Middle frontal gyrus (tissue), 1 donor: Measurements from ENCODE around the gene FDXACB1.

Experiments used
- DNase-seq: peaks from one replicate; pipeline ENCODE4 v3.0.0-alpha.2; 2015; ENCODE audit warnings: low spot score; ENCODE audit errors: extremely low spot score

Gene FDXACB1

DNA sequence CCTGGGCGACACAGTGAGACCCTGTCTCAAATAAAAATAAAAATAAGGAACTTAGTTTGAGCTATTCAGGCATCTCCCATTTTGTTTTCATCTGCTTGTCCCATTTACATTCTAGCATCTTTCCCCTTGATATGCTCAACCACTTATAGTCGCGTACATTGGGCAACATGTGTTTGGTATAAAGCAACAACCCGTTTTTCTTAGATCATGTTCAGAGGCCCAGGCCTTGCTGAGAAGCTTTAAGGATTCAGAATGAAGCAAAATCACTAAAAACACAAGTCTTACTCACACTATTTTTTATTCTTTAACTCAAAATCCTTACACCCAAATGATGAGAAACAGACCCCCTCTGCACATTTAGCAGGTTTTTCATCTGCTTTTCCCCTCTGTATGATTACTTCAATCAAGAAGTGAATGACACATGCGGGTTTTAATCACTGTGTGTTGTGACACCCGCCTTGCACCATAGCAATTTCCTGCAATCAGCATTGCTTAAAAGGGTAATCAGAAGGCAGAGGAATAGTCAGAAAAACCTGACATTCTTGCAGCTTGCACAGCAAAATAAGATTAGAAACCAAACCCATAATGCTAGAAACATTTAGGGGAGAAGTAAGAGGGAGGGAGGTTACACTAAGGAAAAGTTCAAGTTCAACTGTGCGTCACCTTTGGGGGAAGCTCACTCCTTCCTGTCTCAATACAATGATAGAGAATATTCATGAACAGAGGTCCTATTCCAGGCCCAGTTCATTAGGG is 33.5 kb downstream of the FDXACB1 start:
- DNase-seq, result no peak

DNA sequence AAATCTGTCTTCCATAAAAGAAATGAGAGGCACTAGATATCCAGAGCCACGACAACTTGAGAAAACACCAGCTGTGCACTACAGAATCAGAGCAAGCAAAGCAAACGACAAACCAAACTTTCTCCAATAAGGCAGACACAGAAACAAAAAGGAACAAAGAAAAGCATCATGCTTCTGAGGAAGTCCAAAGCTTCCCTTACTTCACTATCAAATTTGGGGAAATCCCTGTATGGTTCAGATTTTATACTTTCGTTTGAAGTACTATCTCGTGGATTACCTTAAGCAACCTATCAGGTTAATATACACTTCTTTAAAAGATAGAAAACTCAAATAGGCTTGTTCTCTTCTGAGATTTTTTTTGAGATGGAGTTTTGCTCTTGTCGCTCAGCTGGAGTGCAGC is 35.3 kb downstream of the FDXACB1 start:
- DNase-seq, result no peak

DNA sequence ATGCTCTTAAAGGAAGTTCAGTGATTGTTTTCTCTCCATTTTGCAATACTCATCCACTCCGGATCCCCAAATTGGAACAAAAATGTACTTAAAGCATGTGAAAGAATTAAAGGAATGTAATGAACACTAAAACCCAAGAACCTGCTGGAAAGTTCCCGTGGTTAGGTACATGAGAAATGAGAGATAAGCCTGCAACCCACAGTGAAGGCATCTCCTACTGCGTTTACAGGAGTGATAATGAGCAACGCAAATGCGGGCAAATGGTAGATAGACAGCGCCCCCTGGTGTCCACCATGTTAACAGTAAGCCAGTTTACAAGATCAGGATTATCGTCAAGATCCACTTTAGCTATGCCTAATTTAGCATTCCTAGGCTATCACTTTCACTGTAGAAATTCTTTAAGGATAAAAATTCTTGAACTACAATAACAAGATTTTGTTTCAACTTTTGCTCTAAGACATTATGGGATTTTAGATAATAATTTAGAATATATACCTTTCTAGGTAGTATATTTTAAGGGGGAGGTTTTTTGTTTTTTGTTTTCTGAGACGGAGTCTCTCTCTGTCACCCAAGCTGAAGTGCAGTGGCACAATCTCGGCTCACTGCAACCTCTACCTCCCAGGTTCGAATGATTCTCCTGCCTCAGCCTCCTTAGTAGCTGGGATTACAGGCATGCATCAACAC is 37.5 kb downstream of the FDXACB1 start:
- DNase-seq, result peak; percentile 81

DNA sequence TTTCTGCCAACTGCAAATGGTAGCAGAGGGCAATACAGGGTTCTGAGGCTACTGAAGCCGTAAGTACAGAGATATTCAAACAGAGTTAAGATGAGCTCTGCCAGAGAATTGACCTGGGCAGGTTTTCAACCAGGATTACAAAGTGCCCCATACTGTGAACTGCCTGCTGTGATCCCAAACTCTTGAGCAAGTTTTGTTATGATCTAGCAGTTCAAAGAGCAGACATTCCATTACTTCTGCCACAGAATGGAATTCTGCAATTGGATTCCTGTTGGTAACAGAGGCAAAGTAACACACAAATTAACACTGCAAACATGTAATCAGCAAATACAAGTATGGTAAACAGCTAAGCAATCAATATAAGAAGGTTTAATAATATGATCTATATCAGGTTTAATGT is 38.8 kb downstream of the FDXACB1 start:
- no peak for DNase-seq

DNA sequence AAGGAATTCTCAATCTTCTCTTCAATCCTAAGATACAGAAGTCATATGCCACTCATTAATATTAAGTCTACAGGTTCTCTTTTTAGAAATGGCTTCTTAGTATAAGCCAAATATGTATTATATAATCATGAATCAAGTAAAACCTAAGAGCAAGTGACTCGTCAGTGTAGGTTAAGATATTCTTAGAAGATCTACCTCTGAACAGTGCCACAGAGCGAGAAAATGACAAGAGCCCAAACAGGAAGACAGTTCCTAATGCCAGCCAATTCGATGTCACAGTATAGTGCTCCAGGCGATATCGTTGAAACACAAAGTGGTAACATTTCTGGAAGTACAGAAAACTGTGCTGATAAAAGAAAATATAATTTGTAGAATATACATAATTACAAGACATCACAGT is 40.9 kb downstream of the FDXACB1 start:
- no peak for DNase-seq

DNA sequence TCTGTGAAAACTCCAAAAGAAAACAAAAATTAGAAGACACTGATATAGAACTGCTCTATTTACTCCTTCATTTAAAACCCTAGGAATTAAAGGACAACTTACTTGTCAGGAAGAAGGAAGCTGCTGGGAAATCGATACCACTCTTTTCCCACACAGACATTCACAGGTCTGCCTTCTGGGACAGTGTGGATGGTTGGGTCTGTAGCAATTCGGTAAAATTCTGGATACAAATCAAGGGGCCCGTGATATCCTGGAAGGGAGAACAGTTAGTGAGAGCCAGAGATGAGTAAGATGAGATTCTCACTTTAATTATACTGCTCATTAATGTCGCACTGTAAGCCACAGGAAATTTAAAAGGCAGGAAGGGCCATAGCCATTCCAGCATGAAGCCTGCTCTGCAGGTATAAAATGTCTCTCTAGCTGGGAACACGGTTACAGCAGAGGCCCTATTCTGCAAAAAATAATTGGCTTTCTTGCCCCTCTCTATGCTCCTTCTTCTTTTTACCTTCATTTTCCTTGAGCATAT is 41.5 kb downstream of the FDXACB1 start:
- DNase-seq, result no peak

DNA sequence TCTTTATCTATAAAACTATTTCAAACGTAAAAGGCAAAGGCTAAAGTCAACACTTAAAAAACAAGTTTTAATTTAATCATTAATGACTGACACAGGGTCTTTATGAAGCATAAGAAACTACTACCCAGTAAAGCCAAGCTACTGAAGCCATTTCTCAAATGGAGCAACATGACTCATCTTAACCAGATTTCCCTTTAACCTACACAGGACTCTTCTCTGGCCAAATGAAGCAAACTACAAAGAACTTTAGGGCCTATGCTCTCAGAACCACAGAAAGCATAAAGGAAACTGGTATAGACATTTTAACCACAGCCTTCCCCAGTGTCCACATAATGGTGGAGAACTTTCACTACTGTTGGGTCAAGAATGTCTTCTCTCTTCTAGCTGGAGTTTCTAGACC is 42.2 kb downstream of the FDXACB1 start:
- no peak for DNase-seq

DNA sequence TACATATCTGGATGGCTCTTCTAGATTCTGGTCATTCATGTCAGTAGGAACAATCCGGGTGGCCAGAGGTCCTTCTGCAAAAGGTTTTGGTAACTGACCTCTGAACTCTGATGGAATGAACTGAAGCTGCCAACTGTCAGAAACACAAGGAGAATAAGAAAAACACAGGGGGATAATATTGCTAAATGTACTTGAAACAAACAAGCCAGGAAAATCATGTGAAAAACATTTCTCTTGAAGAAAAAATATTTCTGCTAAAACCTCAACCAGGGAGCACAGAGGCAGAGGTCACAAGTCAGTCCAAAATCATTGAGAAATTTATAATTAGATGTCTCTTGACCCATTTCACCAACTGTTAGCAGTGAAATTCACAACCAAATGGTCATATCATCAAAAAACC is 42.8 kb downstream of the FDXACB1 start:
- DNase-seq, result no peak

DNA sequence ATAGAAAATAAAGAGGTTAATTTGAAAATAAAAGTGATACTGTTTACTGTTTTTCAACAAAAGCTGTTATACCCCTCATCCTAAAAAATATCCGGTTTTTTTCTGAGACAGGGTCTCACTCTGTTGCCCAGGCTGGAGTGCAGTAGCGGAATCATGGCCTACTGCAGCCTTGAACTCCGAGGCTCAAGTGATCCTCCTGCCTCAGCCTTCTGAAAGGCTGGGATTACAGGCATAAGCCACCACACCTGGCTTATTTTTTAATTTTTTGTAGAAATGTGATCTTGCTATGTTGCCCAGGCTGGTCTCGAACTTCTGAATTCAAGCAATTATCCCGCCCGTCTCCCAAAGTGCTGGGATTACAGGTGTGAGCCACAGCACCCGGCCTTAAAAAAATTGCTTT is 43.3 kb downstream of the FDXACB1 start:
- no peak for DNase-seq

DNA sequence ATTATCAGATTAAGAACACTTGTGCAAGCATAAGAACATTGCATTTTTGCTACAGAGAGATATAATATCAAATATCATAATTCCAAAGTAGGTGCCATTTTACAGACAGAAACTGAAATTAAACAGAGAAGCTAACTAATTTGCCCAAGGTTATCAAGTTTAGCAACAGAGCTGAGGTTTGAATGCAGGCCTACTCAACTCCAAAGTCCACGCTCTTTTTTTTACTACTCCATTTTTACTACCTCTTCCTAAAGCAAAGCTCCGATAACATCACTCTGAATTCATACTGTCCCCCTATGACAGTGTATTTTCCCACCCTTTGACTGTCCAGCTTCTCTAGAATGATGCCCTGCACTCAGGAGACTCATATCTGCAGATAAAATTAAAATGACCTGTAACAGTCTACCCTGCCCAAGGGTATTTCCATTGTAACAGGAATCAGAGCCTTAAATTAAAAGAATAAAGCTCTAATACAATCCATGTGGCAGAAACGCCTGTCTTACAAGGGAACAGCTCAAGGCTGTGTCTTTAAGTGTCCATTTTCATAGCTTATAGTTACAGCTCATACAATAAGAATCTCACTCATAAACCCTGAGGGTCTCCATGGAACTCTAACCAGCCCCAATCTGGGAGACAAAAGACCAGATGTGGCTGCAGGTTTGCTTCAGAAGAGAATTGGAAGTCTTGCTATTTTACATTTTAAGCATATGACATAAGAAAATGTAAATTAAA is 44.4 kb downstream of the FDXACB1 start:
- no peak for DNase-seq

DNA sequence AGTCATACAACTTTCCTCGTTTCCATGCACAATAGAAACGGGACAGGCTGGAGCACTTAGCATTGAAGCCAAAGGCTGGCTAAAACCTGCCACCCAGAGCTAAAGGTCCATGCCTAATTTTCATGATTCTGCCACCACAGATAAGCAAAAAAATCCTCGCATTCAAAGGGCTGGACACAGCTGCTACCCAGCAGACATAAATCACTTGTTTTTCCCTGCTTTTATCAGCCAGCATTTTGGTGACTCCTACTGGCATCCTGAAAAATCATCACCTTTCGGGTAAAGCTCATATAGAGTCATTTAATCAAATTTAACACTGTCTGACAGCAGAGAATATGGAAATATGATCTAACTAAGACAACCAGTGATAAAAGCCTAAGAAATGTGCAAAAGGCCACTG is 45.4 kb downstream of the FDXACB1 start:
- no peak for DNase-seq

DNA sequence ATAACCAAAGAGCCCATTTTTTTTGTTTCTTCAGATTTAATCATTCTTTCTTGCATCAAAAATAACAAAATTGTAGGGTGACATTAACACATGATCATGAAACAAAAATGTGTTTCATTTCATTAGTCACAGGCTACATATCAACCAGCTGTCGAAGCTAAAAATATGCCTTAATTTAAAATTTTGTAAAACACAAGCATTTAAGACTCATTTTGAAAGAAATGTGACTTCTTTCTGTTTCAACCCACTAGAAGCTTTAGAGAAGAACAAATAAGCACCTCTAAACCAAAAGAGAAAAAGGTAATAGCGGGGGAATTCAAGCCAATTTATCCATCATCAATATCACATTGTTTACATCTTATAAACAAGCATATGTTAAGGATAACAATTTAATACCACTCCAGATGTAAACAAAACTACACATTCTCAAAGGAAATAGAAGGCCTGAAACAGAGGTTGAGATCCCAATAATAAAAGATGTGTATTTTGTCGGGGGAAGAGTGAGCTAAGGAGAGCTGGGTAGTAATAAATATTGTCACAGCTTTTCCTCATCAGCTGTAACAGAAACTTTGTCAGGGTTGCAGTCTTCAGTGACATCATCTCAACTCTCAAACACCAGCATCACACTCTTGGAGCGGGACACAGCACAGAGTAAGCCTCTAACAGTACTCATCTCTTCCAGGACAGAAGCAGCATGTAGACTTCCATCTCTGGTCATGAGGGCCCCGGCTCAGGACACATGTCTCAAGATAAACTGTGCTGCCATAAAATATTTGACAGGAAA is 49.6 kb downstream of the FDXACB1 start:
- DNase-seq, result no peak

DNA sequence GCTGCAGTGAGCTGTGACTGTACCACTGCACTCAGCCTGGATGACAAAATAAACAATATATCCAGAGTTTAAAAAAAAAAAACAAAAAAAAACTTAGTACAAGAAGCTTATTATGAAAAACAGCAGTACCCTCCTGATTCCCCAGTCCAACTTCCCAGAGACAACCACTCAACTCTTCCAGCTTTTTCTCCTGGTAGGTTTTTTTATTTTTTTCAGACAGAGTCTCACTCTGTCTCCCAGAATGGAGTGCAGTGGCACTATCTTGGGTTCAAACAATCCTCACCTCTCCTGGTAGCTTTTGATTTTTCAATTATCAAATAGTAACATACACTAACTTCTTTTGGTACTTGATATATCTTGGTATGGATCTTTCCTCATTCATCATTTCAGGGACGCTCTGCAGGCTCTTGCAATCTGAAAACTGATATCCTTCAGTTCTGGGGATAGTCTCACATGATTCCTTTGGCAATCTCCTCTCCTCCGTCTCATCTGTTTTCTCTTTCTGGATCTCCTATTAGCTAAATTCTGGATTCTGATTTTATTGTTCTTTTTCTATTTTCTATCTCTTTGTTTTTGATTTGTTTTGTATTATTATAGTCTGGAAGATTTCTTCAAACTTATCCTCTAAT is 52.5 kb downstream of the FDXACB1 start:
- DNase-seq, result no peak
